ENCODE data around the gene PRM1. TPM values are rescaled to one million over a fixed set of nuclear protein-coding genes. Genes with fewer than 3 reads are reported as not detected.
"Not testable (repeated sequence)": the region's sequence is repeated elsewhere in the genome, so short reads cannot be mapped to it uniquely, and the experiment has no call there.

The PRM1 gene
- total RNA-seq, 2 donors from 2014 or later, result not detected

DNA sequence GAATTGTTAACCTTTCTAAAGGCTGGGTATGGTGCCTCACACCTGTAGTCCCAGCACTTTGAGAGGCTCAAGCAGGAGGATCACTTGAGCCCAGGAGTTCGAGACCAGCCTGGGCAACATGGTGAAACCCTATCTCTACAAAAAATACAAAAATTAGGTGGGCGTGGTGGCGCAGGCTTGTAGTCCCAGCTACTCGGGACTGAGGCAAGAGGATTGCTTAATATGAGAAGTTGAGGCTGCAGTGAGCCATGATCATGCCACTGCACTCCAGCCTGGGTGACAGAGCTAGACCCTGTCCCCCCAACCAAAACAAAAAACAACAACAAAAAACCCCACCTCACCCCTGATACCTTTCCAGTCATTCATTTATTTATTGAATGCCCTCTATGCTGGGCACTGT is 8.6 kb upstream of the PRM1 start:
- H3K9me3 Mint-ChIP-seq; ATAC-seq; H3K36me3 Mint-ChIP-seq; DNase-seq (ENCODE audit: low spot score in 2 of 2): not testable (repeated sequence)
- H3K27ac Mint-ChIP-seq, result peak overlapping the region in 1 of 2 donors; percentile 8

DNA sequence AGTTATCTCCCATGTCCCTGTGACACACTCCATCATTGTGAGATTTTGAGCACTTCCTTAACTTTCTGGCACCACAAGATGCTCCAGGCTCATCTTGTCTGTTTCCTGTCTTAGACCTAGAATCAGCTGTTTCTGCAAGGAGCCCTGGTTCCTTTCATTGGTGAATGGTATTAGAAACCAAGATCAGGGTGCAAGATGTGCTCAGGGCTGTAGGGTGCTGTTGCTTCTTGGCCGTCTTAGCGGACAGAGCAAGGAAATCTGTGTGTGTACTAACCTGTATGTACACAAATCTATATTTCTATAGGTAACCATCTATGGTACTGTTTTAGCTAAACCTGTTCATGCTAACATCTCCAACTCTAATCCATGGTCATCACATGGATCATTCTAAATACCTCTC is 8.1 kb upstream of the PRM1 start:
- DNase-seq (ENCODE audit: low spot score in 2 of 2), result no peak
- ATAC-seq, result no peak
- Mint-ChIP-seq H3K36me3 (no peaks in the 10 kb centered on the region), H3K9me3 (no peaks in the 10 kb centered on the region), H3K27ac (no peak overlapping the region)

DNA sequence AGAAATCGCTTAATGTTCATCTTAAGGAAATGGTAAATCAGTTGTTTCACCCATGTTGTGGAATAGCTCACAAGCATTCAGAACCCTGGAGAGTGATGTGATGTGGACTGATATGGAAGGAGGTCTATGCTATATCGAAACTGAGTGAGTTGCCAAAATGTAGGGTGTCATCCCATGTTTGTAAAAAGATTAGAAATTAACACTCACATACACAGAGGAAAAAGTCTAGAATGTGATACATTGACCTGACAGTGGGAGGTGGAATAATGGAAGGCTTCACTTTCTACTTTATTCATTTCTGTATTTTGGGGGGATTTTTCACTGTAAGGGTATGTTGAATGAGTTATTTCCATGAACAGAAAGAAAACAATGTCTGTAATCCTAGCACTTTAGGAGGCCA is 4.7 kb upstream of the PRM1 start:
- ATAC-seq (peak in 1 of 2 donors; percentile 64), DNase-seq (ENCODE audit: low spot score in 2 of 2) (no peak)
- Mint-ChIP-seq H3K9me3 (no peaks in the 10 kb centered on the region), H3K27ac (no peak overlapping the region), H3K36me3 (no peaks in the 10 kb centered on the region)

DNA sequence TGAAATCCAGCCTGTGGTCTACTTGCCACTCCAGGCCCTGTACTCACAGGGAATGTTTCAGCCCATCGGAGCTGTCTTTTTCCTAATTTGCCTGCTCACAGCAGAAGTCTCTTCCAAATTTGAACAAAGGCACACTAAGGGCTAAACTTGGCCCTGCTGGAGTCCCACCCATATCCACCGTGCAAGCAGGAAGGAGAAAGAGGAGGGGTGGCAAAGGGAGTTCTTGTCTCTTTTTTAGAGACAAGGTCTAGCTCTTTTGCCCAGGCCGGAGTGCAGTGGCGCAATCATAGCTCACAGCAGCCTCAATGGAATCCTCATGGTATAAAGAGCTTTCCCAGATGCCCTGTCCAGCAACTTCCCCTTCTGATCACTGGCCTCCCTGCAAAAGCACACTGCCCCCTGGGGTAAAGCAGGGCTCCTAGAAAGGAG is 2.7 kb upstream of the PRM1 start:
- Mint-ChIP-seq H3K36me3 (no peaks in the 10 kb centered on the region), H3K27ac (no peak overlapping the region), H3K9me3 (no peaks in the 10 kb centered on the region)
- no peak for DNase-seq (ENCODE audit: low spot score in 2 of 2)
- no peak for ATAC-seq

DNA sequence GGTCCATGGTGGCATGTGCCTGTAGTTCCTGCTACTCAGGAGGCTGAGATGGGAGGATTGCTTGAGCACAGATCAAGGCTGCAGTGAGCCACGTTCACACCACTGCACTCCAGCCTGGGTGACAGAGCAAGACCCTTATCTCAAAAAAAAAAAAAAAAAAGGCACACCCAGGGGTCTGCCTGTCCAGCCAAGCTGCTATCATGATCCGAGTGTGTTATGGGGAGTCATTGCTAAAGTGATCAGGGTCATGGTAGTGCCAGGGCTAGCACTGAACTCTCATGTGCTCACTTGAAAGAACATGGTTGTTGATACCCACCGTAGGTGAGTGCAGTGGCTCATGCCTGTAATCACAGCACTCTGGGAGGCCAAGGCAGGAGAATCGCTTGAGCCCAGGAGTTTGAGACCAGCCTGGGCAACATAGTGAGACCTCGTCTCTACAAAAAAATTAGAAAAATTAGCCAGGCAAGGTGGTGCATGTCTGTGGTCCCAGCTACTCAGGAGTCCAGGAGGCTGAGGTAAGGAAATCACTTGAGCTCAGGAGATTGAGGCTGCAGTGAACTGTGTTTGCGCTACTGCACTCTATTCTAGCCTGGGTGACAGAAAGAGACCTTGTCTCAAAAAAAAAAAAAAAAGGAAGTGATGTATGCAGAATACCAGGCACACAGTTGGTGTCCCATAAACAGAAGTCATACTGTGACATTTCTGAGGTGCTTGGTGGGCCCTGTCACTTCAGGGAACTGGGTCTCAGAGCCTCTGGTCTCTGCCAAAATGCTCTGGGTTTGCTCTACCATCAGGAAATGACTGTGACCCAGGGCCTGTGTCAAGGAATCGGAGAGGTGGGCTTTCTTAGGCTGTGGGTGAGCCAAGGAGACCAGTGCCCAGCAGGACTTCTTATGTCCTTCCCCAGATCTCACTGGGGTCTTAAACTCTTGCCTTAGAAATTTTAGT is 2.2 kb downstream of the PRM1 start:
- DNase-seq (ENCODE audit: low spot score in 2 of 2), result no peak
- H3K36me3 Mint-ChIP-seq, result no peaks in the 10 kb centered on the region
- ATAC-seq, result no peak
- H3K9me3 Mint-ChIP-seq, result no peaks in the 10 kb centered on the region
- H3K27ac Mint-ChIP-seq, result no peak overlapping the region

DNA sequence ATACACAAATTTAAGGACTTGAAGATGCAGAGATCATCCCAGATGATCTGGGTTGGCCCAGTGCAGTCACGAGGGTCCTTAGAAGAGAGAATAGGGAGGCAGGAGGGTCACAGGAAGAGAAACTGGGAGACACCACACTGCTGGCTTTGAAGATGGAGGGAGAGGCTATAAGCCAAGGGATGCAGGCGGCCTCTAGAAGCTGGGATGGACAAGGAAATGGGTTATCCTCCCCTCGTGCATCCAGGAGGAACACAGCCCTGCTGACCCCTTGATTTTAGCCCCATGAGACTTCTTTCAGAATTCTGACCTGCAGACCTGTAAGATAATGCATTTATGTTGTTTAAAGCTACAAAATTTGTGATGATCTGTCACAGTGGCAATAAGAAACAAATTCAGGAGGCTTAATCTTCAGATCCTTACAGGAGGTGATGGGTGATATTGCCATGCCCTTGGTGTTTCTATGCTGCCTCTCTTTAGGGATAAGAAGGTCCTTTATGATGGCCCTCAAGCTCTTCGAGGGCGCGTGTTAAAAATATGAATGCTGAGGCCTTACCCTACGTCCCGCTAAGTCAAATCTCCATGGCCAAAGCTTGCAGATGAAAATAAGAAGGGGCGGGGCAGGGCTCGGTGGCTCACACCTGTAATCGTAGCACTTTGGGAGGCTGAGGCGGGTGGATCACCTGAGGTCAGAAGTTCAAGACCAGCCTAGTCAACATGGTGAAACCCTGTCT is 3.4 kb downstream of the PRM1 start:
- H3K27ac Mint-ChIP-seq, result no peak overlapping the region
- no peak for ATAC-seq
- H3K9me3 Mint-ChIP-seq, result no peaks in the 10 kb centered on the region
- DNase-seq (ENCODE audit: low spot score in 2 of 2), result no peak
- no peaks in the 10 kb centered on the region for H3K36me3 Mint-ChIP-seq

DNA sequence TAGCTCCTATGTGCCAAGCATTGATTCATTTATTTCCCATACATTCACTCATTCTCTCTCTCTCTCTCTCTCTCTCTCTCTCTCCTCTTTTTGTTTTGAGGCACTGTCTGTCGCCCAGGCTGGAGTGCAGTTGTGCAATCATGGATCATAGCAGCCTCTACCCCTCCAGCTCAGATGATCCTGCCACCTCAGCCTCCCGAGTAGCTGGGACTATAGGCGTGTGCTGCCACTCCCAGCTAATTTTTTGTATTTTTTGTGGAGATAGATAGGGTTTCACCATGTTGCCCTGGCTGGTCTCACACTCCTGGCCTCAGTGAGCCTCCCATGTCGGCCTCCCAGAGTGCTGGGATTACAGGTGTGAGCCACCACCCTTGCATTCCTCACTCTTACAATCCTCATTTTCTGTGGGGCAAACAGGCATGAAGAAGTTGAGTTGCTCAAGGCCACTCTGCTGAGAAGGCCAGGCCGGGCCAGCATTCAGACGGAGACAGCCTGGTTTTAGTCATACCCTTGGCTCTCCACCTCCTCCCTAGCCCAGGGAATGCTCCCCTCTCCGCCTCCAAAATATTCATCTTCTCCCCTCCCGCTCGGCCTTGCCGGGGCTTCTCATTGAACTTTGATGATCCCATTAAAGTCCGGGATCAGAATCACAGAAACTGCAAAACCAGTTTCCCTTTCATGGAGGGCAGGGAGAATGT is 4.1 kb downstream of the PRM1 start:
- no peak for DNase-seq (ENCODE audit: low spot score in 2 of 2)
- H3K27ac Mint-ChIP-seq, result peak overlapping the region in 1 of 2 donors; percentile 43
- no peaks in the 10 kb centered on the region for H3K9me3 Mint-ChIP-seq
- H3K36me3 Mint-ChIP-seq, result no peaks in the 10 kb centered on the region
- ATAC-seq, result no peak

DNA sequence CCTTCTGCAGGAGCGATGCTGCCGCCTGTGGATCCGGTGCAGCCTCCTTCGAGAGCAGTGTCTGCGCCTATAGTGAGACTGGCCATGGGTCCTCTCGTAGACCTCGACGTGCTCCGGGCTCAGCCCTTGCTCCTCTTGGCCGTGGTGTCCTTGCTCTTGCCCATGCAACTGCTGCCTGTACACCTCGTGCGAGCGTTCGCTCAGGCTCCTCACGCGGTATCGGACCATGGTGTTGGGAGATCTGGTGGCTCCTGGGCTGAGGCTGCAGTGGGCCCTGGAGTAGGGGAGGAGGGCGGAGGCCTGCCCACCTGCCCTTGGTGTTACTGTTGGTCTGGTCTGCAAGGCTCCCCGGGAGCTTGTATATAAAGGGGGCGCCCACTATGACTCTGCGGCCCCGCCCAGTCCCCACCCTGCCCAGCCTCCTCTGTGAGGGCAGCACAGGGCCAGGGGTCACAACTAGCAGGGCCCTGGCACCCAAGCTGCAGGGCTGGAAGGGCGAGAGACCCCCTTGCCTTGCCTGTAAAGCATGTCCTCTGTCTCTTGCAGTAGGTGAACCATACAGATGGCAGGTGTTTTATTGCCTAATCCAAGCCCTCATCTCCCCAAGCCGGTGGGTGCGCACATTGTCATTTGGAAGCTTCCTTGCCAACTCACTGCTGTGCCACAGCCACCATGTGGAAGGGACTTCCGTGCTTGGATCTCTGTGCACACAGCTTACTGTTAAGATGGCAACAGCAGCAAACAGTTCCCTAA is 4.8 kb downstream of the PRM1 start, which contains the start of gene PRM2:
Gene PRM2, minus strand, starts transcription at position 338 of the 753 bp plus-strand sequence. Its CDS starts 110 bp downstream, at position 228.
- no peak for DNase-seq (ENCODE audit: low spot score in 2 of 2)
- H3K27ac Mint-ChIP-seq, result peak within 1 kb of the TSS in 1 of 2 donors; percentile 43
- H3K36me3 Mint-ChIP-seq, result no peaks in the 10 kb centered on the region
- ATAC-seq, result no peak
- H3K9me3 Mint-ChIP-seq, result no peaks in the 10 kb centered on the region

DNA sequence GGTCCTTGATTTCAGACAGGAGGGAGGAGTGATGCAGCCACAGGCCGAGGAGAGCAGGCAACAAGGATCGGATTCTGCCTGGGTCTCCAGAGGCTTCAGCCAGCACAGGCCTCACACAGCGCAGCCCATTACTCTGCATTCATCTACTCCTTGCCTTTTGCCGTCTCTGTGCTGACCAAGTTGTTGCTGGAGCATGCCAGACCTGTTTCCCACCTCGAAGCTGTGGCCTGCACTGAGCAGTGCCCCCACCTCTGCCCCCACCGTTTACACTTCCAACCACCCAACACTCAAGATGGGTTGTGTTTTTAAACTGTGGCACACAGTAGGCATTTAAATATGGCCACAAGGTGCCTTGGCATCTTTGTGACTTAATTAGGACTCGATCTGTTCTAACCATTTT is 6.2 kb downstream of the PRM1 start:
- Mint-ChIP-seq H3K9me3 (no peaks in the 10 kb centered on the region), H3K27ac (no peak overlapping the region), H3K36me3 (no peaks in the 10 kb centered on the region)
- no peak for ATAC-seq
- no peak for DNase-seq (ENCODE audit: low spot score in 2 of 2)

DNA sequence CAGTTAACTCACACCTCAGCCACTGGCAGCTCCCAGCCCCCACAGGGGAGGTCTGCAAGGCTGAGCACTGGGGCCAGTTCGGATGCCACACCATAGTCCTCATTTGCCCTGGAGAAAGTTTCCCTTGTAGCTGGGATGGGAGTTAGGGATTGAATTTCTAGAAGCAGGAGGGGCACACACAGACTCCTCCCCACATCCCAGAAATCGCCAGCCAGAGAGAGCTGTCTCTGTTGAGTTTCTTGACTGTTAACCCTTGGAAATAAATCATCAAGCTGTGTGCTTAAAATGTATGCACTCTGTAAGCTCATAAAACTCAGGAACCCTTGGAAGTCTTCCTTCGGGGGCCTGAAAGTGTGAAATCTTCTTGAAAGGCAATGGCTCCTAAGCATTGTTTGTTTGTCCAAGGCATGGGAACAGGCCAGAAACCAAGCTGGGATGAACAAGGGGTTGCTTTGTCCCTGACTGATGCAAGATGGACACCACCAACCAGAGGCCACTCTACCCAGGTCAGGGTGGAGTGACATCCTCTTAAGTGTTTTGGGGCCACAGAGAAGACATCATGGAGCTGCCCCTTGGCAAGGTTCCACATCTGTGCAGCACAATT is 7.3 kb downstream of the PRM1 start:
- Mint-ChIP-seq H3K27ac (no peak overlapping the region), H3K36me3 (no peaks in the 10 kb centered on the region), H3K9me3 (no peaks in the 10 kb centered on the region)
- ATAC-seq (no peak), DNase-seq (ENCODE audit: low spot score in 2 of 2) (no peak)

DNA sequence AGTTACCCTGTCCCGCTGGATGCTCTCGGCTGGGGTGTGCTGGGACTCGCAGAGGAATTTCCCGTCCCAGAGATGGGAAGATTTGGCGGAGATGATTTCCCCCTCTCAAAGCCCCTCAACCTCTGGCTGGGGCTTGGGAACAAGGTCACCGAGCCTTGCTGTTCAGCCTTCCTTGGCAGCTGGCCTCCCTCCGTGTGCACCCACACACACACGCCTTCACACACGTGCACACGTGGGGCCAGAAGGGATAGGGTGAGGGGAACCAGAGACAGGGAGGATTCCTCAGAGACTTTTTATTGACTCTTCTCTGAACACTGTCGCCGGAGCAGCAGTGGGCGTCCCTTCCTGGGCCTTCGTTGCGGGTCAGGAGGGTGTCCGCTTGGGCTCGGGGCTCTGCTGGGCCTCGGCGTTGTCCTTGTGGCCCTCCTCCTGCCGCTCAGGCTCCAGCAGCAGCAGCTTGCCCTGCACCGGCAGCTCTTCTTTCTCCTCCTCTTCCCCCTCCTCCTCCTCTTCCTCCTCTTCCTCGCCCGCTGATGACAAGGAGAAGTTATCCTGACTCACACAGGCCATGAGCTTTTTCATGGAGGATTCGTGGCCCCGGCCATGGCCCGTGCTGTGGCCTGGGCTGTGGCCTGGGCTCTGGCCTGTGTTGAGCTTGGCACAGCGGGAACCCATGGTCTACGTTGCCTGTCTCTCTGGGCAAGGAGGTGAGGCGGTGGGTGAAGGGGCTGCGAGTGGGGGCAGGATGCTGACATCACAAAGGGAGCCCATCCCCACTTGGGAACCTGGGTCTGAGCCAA is 8.0 kb downstream of the PRM1 start, which contains the start of gene PRM3:
Gene PRM3, minus strand, starts transcription at position 709 of the 800 bp plus-strand sequence. Its CDS starts 34 bp downstream, at position 675.
- ATAC-seq (no peak), DNase-seq (ENCODE audit: low spot score in 2 of 2) (no peak)
- Mint-ChIP-seq H3K9me3 (peaks cover 0 to 5% of the 10 kb centered on the region in 2 donors), H3K27ac (no peak within 1 kb of the TSS), H3K36me3 (no peaks in the 10 kb centered on the region)

DNA sequence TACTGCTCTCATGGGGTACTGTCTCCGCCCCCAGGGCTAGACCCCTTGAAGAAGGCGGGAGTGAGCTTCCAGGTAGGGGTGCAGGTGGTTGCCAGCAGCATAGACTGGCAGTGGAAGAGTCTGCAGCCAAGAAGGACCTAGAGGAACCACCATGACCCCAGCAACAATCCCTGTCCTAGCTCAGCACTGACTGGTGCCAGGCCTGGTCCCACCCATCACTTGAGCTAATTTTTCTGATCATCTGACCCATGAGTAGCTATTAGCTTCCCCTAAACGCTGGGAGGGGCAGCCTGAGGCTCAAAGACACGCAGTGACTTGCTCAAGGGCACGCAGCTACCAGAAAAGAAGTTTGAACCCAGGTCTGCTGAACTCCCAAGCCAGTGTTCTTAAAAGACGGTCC is 8.6 kb downstream of the PRM1 start:
- ATAC-seq (no peak), DNase-seq (ENCODE audit: low spot score in 2 of 2) (no peak)
- H3K9me3 Mint-ChIP-seq, result peaks cover 0 to 5% of the 10 kb centered on the region in 2 donors
- no peaks in the 10 kb centered on the region for H3K36me3 Mint-ChIP-seq
- no peak overlapping the region for H3K27ac Mint-ChIP-seq

DNA sequence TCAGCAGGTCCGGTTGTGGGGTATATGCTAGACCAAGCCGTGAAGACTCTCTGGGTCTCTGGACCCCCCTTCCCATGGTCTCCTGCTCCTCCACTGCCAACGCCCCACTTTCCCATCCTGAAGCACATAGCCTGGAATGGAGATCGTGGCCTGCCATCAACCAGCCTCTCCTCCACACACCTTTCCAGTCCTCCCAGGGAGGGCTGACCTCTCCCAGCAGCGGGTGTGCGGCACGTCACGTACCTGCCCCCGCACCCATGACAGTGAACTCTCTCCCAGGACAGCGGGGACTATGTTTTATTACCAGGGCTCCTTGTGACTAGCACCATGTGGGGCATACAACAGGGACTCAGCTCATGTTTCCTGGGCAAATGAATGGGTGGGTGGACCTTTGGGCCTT is 9.5 kb downstream of the PRM1 start:
- Mint-ChIP-seq H3K36me3 (no peaks in the 10 kb centered on the region), H3K9me3 (peaks cover 0 to 5% of the 10 kb centered on the region in 2 donors), H3K27ac (no peak overlapping the region)
- no peak for ATAC-seq
- DNase-seq (ENCODE audit: low spot score in 2 of 2), result no peak

DNA sequence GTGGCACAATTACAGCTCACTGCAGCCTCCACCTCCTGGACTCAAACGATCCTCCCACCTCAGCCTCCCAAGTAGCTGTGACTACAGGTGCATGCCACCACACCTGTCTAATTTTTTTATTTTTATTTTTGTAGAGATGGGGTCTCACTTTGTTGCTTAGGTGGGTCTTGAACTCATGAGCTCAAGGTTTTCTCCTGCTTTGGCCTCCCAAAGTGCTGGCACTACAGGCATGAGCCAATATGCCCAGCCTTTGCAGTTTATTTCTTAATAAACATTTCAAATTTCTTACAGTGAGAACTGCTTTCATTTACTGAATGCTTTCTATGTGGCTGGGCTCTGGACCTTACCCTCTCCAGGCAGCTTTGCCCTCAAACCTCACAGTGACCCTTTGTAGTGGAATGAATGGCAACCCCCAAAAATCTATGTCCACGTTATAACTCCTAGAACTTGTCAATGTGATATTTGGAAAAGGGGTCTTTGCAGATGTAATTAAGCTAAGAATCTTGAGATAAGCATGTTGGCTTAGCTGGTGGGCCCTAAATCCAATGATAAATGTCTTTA is 10.4 kb downstream of the PRM1 start:
- peaks cover 0 to 5% of the 10 kb centered on the region in 2 donors for H3K9me3 Mint-ChIP-seq
- no peak overlapping the region for H3K27ac Mint-ChIP-seq
- DNase-seq (ENCODE audit: low spot score in 2 of 2) (no peak), ATAC-seq (no peak)
- H3K36me3 Mint-ChIP-seq, result no peaks in the 10 kb centered on the region

DNA sequence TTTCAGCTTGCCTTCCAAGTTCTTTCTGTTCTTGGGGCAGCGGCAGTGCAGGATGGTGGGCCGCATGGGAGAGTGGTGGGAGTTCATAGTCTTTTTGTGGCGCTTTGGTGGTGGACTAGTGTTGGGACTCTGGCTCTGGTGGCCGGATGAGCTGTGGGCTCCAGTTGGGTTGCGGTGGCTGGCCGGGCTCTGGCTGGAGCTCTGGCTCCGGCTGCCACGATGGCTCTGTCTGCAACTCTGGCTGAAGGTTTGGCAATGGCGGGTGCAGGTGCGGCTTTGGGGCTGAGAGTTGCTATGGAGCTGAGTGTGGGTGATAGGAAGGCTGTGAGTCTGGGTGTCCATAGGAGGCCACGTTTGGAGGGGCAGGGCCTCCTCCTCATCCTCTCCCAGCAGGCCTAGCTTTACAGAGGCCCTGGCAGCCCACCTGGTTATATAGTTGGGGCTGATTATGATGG is 12.2 kb downstream of the PRM1 start, which contains the start of gene TNP2:
Gene TNP2, minus strand, starts transcription at position 405 of the 455 bp plus-strand sequence. Its CDS starts 63 bp downstream, at position 342.
- ATAC-seq (no peak), DNase-seq (ENCODE audit: low spot score in 2 of 2) (no peak)
- Mint-ChIP-seq H3K36me3 (no peaks in the 10 kb centered on the region), H3K9me3 (peaks cover 0 to 5% of the 10 kb centered on the region in 2 donors), H3K27ac (peak within 1 kb of the TSS in 1 of 2 donors; percentile 39)
